Effector CD4-positive, alpha-beta T cell (primary cell): ENCODE results near the gene TMC6.

Experiments
- DNase-seq: peaks from one replicate; pipeline ENCODE4 v3.0.0-alpha.2; 2020

The TMC6 gene

DNA sequence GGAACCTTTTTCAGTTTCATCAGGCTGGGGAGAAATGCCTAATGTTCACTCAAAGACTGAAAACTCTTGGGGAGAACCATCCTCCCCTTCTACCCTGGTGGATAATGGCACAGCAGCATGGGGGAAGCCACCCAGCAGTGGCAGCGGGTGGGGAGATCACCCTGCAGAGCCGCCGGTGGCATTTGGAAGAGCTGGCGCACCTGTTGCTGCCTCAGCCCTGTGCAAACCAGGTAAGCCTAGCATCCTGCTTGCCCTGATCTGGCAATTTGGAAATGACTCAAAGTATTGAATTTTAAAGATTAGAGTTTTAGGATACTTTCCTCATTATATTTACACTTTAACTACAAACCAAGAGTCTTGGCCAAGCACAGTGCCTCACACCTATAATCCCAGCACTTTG, 63.8 kb downstream of the TMC6 start:
- no peak for DNase-seq

DNA sequence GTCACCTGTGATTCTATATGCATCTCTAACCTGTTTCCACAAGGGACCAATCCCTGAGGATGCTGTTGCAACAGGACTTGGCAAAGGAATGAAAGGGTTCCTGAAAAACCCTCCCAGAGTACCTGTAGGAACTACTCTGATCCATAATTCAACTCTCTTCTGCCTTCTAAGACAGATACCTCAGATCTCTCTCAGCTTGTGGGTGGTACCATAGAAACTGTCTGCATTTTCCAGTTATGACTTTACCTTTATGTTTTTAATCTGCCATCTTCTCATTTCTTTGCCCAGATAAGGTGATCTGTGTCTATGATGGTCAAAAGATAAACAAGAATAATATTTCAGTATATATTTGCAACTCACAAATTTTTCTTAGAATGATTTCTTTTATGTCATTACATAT, 65.1 kb downstream of the TMC6 start:
- DNase-seq, result no peak

DNA sequence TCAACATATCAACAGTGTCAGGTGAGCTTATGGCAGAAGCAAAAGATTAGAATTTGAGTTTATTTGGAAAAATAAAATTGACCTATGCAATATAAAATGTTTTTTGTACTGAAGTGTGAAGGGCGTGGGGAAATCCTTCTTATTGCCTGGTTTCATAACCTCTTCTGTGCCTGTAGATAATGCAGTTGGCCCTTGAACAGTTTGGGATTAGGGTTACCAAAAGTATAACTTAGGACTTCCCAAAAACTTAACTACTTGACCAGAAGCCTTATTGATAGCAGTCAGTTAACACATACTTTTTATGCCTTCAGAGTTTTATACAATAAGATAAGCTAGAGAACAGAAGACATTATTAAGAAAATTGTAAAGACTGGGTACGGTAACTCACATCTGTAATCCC, 66.0 kb downstream of the TMC6 start:
- no peak for DNase-seq
